M059J (cell line): ENCODE results near the gene SND1. TPM values are rescaled to one million over a fixed set of nuclear protein-coding genes. Genes with fewer than 3 reads are reported as not detected.

ENCODE experiments used
- DNase-seq: peaks from one replicate; pipeline ENCODE4 v3.0.0-alpha.2; 2012; ENCODE audit warnings: low read depth
- total RNA-seq: library from RNA; depleted of rRNA; stranded (reverse); fragments of >200 nt; shearing (Covaris generic); gene quantifications from 2 replicates; pipeline ENCODE4 v1.2.3, GENCODE V29; 2014; rRNA removed

Gene SND1
- total RNA-seq: 111 and 171 TPM in 2 replicates

DNA sequence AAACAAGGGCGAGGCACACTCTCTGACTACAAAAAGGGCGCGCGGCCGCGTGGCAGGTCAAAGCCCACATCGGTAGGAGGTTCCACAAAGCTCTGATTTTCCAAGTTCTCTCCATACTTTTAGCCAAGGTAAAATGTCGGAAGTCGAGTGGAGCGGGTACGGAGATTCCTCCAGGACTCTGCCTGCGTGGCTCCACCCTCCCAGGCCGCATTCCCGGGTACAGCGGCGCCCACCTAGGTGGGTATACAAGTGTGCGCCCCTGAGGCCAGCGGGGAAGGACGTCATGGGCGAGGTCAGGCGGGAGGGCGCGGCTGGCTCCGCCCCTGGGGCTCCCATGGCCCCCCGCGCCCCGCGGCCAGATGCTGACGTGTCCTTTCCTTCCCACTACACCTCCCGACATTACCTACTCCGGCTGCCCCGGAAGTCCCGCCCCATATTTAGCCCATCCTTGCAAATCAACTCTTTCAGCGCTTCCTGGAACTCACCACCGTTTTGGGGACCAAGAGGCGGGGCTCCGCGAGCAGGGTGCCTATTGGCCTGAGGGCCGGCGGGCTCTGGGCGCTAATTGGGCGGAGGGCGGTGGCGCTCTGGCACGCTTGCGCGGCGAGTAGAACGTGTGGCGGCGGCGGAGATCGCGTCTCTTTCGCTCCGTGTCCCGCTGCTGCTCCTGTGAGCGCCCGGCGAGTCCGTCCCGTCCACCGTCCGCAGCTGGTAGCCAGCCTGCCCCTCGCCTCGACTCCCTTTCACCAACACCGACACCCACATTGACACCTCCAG, at the start of gene SND1:
Gene SND1 (plus strand): TSS at position 639 of the 777 bp plus-strand sequence. CDS start 180 bp downstream, outside the sequence.
- peak; percentile 100 for DNase-seq

- DNase-seq: no peak
Observed at GRCh38 chr7:127608446-127608845, 43.5 kb upstream of the SND1 start.

- DNase-seq: no peak
Observed at GRCh38 chr7:127609297-127609696, 42.7 kb upstream of the SND1 start.

DNA sequence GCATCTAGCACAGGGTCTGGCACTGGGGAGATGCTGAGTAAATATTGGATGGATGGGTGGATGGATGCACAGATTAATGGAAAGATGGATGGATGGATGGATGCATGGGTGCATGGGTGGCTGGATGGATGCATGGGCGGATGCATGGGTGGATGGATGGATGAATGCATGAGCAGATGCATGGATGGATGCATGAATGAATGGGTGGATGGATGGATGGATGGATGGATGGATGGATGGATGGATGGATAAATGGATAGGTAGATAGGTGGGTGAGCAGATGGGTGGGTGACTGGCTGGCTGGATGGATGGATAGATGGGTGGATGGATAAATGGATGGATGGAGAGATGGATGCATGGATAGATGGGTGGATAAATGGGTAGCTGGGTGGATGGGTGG, 39.7 kb upstream of the SND1 start:
- no peak for DNase-seq

DNA sequence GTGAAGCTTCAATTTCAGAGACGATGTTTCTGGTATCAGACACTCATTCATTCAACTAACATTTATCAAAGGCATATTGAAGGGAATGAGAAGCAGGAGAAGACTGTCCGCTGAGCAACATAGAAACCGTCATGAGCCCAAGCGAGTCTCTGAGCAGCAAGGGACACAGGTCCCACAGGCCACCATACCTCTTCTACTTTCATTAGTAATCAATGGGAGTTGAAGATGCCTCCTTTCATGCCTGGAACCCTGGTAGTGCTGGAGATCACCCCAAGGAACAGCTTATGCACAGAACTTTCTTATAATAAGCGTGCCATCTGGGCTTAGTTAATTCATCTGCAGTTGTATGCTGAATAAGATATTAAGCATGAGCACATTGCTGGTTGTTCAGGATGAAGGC, 35.3 kb upstream of the SND1 start:
- no peak for DNase-seq

GRCh38 chr7:127618042-127618441, 34.0 kb upstream of the SND1 start, which contains the start of gene PAX4:
PAX4 (minus strand) TSS chr7:127618142; CDS start chr7:127615928, 2,214 bp downstream.
- no peak for DNase-seq

DNA sequence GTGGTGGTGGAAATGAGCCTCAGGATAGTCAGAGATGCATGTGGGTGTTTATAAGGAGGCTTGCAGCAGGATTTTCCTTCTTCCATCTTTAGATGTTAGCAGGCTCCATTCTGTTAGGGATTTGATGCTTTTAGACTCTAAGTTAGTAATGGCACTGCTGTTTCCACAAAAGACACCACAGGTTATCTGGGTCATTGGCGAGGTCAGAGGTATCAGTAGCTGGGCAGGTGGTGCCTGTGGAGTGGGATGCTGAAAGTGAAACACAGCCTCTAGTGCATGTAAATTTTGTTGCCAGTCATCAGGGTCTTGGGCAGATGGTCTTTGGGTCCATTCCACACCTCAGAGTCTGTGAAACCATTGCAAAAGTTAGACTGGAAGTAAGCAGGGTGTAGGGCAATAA, 33.2 kb upstream of the SND1 start:
- DNase-seq: no peak

DNA sequence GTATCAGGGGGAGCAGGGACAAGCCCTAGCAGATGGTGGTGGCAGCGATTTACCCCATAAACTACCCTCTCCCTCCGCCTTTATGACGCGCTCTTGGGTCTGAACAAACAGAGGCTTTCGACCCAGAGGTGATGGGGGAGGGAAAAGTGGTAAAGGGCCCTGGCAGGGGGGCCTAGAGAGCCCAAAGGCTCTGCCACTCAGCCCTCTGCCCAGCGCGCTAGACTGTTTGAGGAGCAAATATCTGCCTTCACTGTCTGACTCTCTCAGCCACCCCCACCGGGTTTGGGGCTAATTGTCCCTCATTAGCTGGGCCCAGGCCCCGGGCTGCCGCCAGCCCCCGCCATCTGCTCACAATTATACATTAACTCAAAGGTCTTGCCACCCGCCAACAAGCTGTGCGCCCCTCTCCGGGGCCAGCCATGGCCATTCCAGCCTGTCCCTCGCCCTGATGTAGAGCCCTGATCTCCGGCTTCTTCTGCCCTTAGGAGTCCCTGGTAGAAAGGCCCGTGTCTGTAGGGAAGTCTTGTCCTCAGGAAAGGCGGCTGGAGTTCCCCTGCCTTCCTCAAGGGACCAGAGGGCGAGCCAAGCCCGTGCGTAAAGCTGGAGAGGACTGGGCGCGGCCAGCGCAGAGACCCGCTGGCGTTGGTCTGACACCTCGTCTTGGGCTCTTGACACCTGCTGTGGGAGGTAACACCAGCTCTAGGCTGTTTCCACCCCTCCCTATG, 32.2 kb upstream of the SND1 start:
- no peak for DNase-seq

- no peak for DNase-seq
Observed at GRCh38 chr7:127620406-127621233, 31.4 kb upstream of the SND1 start.

DNA sequence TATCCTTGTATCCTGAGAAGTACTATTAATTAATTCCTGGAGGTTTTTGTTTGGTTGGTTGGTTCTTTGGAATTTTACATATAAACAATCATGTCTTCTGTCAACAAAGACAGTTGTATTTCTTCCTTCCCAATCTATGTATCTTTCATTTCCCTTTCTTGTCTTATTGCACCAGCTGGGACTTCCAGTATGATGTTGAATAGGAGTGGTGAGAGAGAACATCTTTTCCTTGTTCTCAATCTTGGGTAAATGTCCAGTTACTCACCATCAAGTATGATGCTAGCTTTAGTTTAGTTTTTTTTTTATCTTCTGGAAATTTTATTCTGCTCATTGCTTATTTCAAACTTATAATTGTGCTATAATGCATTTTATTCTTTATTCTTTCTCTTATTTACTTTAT, 26.7 kb upstream of the SND1 start:
- DNase-seq: no peak

DNA sequence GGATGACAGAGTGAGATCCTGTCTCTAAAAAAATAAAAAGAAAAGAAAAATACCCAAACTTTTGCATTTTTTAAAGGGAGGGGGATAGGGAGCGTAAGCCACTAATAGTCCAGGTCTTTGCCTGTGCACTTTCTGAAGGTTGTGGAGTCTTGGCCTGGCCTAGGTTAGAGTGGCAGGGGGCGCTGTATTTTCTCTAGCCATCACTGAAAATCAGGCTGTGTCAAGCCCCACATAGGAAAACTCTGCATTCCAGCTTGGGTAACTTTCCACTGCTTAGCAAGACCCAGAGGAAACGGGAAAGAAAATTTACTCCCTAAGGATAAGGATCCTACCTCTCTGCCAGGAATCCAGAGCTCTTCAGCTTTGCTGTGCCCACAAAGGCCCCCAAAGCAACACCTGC, 23.5 kb upstream of the SND1 start:
- no peak for DNase-seq

DNA sequence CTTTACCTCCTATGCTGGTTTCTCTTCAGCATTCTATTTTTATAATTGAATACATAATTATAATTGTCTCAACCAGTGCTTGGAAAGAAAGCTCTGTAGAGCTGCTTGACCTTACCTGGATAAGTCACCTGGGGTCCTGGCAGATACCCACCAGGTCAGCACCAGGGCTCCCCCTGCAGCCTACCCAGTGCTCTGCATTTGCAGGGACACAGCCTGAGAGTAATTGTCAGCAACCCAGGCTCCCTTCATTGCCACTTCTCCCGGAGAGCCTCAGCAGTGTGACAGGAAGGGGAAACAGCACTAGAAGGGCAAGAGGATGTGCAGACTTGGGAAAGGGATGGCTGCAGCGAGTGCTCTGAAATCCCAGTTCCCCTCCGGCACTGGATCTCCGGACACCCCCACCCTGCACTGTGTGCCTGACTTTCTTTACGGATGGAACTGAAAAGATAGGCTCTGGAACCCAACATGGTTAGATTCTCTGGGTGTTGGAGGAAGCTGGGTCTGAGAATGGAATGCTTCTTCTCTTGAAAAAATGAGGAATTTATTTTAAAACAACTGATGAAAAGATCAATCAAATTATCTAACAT, 22.6 kb upstream of the SND1 start:
- no peak for DNase-seq

DNA sequence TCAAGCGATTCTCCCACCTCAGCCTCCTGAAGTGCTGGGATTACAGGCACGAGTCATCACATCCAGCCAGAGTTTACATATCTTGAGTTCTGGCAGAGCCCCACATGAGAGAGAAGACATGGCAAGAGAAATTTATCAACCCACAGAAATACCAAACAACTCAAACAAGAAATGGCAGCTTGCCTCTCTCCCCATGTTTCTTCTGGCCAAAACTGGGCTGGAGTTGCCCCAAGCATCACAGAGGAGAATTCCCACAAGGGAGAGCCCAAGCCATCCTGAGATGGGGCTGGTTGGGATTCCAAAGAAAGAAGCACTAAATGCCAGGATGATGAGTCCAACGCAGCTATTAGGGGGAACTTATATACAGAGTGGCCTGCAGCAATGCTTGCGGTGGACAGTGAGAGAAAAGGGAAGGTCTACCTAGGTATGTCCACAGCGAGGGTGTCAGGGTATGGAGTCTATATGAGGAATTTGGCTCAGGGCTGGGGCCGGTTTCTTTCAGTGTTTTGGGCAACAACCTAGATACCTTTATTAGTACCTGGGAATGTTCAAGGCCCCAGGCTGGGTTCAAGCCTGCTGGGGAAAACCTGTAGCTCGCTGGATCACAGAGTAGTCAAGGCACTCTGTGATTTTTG, 19.6 kb upstream of the SND1 start:
- DNase-seq: peak; percentile 82

- DNase-seq: peak; percentile 21
Observed at GRCh38 chr7:127635659-127636285, 16.2 kb upstream of the SND1 start.

DNA sequence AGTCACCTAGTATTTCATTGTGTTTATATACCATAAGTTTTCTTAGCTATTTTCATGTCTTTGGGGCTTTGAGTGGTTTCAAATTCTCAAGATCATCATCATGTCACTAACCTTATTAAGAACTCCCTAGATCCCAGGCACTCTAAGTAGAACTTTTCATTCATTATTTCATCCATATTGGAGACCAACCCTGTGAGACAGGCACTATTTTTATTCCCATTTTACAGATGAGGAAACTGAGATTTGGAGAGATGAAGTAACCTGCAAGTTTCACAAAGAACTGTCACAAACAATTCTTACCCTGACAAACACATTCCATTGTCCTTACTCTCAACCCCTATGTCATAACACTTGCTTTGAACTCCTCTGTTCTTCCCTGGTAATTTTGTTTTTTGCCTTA, 13.8 kb upstream of the SND1 start:
- DNase-seq: peak; percentile 19

DNA sequence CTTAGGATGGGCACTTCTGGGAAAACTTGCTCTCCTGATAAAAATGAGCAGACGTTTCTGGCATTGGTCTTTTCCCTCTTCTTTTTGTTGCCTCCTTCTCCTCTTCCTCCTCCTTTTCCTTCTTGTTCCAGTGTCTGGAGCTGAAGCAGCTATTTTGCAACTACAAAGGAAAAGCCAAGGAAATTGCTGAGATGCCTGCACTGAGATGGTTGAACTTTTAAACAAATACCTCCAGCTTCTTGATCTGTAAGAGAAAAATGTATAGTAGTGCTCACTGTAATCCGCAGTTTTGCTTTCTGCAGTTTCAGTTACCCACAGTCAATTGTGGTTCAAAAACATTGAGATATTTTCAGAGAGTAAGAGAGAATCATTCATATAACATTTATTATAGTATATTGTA, 7.5 kb upstream of the SND1 start:
- DNase-seq: no peak

GRCh38 chr7:127647636-127648035, 4.4 kb upstream of the SND1 start:
- DNase-seq: no peak

GRCh38 chr7:127648986-127649385, 3.0 kb upstream of the SND1 start:
- no peak for DNase-seq

GRCh38 chr7:127650847-127651555, 993 bp upstream of the SND1 start:
- DNase-seq: no peak
